Stimulated activated CD4-positive, alpha-beta T cell treated with anti-CD3 and anti-CD28 coated beads, Interleukin-1b, Interleukin-23, amount 100 ng/mL, for 1 hour (primary cell): ENCODE results near the gene CIC.

Experiments
- DNase-seq, 2 donors: peaks; one replicate each; pipeline ENCODE4 v3.0.0-alpha.2; 2020; ENCODE audit warnings: low read depth in 2 of 2

The CIC gene

DNA sequence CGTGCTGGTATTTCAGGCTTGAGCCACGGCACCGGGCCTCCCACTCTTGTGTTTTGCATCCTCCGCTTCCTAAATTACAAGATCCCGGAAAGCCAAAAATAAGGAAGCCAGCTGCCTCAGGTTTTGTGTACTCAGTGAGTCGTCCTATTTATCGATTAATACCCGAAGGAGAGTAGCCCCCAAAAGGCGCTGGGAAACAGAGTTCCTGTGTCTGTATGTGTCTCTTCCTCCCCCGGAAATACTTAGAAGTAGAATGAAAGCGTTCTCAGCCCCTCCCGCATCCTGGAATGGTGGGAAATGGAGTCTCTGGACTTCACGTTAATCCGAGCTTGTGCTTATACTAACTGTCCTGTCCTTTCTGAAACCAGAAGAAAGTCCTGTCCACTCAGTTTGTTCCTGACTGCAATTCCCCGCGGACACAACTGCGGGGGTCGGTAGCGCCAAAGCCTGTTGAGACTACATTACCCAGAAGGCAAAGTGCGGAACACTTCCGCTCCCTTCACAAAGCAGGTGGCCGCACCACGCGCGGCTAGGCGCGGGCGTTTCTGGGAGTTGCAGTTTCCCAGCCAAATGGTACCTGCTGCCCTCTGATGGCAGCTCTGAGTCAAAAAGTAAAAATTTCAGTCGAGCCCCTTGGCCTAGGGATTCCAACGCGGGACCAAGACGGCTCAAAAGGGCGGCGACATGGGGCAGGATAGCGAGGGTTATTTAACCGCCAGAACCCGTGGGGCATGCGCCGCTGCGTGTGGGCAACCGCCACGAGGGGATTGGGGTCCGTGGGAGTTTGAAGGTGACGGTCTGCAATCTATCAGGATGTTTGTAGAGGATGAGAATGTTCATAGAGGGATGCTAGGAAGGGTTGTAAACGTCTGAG is 24.5 kb upstream of the CIC start:
- peak; percentile 69 to 77 for DNase-seq

DNA sequence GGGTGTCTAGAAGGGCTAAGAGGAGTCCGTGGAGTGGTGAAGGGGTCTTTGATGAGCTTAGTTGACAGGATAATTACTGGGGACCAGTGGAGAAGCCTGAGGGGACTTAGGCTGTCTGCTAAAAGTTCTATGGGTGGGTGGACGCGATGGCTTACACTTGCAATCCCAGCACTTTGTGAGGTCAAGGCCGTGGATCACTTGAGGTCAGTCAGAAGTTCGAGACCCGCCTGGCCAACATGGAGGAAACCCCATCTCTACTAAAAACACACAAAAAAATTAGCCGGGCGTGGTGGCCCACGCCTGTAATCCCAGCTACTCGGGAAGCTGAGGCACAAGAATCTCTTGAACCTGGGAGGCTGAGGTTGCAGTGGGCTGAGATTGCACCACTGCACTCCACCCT is 23.8 kb upstream of the CIC start:
- DNase-seq: no peak

DNA sequence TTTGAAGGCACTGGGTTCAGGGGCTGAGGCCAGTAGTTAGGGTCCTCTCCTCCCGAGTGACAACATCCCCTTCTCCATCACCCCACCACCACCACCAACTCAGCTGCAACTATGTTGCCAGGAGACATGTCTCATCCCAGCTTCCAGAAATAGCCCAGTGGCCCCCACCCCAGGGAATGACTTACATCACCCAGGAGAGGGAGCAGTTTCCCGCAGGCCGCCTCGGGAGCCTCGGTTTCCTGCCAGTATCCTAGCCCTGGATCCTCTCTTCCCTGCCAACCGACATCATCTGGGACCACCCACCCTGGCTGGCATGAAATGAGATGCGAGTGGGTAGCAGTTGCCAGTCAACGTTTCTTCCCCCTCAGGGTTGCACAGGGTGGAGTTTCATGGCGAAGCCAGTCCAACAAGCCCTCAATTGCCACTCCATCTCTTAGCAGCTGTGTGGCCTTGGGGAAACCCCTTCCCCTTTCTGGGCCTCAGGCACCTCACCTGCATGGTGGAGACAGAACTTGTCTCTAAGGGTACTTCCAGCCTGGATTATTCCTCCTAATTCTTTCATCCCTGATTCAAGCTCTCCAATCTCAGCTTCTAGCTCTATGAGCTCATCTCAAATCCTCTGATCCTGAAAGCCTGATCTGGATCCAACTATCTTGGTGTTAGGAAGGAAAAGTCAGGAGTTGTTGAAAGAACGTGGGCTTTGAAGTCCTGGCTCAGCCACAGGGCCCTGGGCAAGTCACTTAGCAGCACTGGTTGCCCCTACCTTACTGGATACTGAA is 22.7 kb upstream of the CIC start:
- DNase-seq: no peak

DNA sequence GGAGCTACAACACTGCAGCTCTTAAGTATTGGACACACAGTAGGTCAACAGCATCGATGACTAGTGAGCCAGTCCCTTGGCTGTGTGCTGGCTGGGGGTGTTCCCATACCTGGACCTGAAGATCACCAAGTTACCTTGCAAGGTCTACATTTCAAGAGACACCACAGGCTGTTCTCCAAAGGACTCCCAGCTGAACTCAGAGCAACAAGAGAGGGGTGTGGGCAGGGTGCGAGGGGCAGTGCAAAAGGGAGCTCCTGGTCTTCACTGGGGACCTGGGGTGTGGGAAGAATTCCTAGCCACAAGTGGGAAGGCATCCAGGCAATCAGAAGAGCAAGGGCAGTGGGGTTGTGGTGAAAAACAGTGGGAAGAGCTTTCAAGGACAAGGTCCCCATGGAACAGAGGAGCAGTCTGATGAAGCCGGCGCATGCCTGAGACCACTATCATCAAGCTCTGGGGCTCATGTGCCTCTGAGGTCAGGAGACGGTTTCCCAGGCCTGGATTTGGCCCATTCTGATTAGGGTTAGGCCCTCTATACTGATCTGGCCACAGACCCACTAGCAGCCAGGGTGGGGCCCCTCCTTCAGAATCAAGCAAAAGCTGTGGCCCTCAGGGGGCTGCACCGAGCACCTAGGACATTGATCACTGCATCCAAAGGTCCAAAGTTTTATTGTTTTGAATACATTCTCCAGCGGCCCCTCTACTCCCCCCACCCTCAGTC is 22.0 kb upstream of the CIC start:
- no peak for DNase-seq

DNA sequence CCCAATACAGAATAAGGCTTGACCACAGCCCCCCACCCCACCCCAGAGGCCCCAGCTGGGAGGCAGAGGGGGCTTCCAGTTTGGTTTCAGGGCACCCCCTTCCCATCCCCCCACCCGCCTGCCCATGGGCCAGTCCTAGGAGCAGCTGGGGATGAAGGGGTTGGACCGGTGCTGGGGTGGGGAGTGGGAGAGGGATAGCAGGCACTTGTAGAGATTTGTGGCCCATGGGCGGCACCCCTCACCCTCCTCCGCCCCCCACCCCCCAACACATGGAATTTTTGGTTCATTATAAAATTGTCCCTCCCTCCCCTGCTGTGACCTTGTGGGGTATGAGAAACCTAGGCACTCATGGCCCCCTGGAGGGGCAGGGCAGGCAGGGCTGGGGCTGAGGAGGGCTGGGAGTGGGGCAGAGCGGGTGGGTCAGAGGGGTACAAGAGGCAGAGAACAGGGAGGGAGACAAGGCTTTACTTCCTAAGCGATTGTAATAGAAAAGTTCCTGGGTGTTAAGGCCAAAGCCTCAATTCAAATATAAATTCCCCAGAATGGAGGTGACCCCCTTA is 21.3 kb upstream of the CIC start:
- no peak for DNase-seq

DNA sequence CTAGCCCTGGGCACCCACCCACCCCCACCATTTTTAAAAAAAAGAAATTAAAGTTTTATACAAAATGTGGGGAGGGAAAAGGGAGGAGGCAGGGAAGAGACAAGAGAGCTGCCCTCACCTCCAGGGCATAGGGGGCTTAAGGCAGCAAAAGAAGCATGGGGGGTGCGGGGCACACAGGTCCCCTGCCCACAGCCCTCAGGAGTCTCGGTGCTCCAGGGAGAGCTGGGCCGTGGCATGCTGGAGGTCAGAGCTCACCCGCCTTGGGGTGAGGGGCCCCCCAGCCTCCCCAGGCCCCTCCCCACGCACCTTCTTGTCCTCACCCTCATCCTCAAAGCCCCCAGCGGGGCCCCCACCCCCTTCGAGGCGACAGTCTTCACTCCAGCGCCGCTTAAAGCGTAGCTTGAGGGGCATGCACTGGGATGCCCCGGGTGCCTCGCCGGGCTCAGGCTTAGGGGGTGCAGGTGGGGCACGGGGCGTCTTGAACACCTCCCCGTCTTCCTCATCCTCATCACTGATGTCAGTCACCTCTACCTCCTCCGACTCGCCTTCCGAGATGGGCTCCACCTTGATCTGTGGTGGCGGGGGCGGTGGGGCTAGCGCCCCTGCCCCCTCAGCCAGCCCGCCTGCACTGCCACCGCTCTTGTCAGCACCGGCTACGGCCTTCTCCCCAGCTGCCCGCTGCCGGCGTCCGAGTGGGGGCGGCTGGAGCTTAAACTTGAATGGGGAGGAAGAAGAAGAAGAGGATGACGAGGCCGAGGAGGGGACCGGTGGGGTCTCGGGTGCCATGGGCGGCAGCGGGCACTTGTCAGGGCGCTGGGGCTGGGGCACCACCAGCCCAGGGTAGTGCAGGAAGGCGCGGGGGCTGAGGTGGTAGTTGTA is 20.5 kb upstream of the CIC start:
- no peak for DNase-seq

DNA sequence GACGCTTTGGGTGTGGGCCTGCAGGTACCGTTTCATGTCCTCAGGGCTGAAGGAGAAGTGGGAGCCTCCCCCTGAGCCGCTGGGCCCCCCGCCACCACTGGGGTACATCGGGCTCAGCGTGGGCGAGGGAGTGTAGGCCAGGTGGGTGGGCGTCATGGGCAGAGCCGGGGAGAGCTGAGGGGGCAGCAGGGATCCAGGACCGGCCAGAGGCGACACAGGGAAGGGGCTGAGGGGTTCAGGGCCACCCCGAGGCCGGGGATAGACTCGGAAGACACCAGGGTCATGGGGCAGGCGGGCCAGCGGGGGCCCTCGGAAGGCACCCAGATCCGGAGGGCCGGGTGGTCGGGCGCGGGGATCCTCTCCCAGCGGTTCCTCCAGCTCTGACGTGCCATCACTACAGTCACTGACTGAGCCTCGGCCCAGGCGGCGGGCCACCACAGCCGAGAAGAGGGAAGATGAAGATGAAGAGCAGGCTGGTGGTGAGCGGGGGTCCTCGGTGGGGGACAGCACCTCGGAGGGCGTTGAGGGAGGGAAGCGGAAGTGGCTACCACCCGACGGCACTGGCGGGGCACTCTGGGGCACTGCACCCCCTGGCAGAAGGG is 19.8 kb upstream of the CIC start:
- DNase-seq: no peak

DNA sequence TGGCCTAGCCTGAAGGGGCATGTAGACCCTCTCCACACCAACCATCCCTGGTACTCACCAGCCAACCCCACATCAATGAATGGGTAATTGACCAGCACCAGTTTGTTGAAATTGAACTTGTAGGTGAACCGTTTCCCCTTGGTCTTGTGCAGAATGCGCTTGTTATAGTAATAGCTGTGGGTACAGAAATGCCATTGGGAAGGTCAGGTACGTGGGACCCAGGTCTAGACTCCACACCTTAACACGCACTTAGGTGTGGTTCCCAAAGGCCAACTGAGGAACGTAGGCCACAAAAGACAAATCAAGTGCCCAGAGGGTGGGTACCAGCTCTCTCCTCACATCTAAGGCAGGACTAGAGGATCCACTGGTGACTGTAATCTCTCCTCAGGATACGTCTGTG is 19.3 kb upstream of the CIC start:
- DNase-seq: no peak

DNA sequence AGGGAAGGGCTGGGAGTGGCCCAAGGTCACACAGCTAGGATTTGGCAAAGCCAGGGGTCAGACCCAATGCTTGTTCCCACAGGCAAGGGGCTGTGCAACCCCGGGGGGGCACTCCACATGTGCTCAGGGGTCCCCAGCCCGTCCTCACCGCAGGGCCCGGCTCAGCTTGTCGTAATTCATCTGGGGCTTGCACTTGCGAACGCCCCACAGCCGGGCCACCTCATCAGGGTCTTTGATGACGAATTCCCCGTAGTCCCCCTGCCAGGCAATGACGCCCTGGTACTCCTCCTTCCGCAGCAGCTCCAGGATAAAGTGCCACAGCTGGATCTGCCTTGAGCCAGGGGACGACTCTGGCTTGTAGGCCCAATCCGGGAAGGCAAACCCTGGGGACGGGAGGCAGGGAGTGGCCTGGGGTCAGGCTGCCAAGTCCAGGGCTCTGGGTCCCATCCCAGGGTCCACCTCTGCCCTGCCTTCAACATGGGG is 18.8 kb upstream of the CIC start:
- no peak for DNase-seq

DNA sequence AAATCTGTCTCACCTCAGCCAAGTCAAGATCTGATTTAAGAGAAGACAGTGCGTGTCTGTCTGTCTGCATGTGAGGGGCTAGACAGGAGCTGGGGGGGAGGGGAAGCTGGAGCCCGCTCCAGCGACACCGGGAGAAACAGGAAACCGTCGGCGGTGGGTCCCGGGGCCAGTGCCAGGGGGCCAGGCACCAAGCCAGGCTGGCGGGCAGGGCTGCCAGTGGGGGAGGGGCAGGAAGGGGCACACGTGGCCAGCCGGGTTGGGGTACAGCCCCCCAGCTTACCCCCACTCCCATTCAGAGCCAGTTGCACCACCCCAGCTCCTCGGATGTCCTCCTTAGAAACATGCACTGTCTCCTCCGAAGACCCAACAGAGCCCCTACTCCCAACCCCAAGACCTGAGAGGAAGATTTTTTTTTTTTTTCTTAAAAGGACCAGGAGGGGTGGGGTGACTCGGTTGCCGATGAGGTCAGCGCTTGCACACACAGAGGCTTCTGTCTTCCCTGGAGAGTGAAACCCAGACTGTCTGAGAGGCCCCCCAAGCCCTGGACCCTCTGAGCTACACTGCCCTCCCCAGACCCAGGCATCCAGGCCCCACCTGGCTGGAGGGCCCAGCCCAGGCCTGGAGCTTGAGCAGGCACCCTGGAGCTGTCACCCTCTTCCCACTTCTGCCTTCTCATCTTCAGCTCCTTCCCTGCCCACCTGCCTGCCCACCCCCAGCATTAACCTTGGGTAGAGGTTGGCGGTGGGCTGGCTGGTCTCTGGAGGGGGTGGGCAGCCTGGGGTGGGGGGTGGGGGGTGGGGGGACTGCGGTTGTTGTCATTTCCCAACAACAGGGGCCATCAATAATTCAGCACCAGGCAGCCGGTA is 18.2 kb upstream of the CIC start:
- DNase-seq: no peak

DNA sequence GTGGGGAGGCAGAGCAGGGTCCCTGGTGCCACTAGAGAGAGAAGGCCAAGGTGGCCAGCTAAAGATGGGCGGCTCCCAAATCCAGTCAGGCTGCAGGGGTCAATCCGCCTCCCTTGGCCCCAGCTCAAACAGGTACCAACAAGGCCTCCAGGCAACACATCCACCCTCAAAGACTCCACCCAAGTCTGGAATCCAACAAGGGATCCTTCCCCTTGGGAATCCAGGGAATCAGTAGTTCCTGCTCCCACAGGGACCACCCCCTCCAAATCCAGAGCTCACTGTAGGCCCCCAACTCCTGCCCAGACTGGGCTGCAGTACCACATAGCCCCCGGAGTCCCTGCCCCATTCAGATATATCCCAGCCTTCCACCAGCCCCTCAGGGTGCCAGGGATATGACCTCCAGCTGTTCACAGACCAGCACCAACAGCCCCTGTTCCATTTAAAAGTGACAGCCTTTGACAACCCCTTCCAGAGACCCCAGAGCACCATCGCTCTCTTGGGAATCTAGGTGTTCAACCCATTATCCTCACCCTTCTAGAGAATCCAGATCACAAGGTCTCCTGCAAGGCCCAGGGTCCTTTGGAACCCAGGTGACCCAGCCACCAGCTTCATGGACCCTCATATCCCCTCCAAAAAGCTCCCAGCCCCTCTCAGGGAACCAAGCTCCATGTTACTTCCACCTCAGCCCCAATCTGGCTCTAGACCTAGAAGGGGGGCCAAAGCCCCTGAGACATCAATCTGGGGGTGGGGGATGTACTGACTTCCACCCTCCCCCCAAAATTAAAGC is 17.3 kb upstream of the CIC start:
- DNase-seq: no peak

DNA sequence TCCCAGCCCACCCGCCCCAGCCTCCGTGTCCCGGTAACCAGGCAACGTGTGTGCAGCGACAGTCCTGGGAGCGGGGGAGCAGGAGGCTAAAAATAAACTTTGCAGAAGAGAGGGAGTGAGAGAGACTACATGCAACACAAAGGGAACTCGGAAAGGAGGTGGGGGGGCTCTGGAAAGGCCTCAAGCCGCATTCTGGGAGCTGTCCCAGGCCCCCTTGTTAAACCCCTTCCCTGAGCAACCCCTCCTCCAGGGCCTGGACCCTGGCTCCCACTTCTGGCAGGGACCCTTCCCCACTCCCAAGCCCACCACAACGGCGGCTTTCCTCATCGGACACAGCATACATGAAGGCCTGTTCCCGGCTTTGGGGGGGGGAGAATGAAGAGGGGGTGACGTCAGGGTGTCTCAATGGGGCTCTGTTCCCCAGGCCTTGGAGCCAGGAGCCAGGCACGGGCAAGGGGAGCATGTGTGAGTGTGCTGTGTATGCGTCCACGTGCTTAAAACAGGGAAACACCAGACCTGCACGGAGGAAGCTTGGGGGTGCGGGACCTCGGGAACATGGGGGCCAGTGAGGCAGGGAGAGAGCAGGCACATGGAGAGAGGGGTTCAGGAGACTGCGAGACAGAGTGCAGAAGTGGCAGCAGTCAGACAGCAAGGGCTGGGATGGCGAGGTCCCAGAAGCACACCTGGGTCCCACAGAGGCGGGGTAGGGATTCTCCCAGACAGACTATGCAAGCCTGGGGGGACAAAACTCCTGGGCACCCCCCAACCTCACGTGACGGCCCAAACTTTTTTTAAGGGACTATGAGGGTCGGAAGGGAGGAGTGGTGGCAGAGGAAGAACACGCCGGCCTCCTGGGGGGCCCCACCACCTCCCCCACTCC is 16.4 kb upstream of the CIC start:
- no peak for DNase-seq

DNA sequence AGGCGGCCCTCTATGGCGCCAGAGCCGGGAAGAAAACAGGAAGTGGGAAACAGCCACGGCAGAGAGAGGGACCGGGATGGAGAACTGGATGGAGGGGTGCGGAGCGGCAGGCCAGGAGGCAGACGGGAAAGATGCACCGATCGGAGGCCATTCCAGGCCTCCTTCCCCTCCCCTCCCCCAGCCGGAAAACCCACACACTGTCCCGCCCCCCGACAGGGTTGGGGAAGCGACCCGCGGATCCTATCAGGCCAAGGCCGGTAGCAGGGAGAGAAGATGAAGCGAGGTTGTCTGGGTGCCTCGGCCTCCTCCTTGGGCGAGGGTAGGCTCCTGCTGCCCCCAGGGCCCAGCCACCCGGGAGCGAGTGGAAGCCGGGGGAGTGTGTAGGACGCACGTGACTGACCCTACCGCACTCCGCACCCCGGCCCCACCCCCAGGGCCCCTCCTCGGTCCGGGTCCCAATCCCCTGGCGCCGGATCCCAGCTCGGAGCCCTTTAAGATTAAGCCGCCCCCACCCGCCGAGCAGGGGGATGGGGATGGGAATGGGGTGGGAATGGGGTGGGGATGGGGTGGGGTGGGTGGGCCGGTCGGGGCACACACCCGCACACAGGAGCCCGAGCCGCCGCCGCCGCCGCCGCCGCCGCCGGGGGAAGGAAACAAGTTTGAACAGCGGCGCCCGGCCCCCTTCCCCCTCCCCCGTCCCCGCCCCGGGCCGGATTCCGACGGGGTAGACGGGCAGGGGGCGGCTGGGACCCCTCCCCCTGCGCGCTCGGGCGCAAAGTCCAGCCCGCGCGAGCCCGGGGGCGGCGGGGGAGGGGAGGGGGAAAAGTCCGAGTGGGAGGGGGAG is 15.6 kb upstream of the CIC start:
- DNase-seq: no peak

DNA sequence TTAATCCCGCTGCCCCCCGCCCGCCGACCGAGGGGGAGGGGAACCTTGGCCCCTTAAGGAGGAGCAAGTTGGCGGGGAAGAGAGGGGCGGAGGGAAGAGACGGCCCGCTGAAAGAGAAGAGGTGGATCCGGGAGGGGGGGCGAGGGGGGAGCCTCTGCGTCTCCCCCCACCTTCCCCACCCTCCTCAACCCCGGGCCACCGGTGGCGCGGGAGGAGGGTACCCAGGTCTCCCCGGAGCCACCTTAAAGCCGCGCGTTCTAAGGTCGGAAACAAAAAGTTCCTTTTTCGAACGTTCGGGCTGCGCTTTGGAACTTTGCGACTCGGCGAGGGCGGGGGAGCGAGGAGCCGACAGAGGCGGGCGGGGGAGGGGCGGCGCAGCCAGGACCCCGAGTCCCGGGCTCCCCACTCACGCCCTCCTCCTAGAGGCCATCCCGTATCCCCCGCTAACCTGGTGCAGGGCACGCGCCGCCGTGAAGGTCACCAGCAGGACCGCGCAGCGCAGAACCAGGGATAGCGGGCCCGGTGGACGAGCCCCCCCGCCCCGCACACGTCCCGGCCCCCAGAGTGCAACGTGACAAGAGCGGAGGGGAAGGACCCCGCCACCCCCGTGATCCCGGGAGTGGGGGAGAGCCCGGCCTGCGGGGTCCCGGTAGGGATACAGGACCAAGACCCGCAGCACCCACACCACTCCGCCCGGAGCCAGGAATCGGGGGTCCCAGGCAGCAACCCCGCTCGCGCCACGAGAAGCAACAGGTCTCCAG is 14.8 kb upstream of the CIC start:
- peak in 1 of 2 donors; percentile 64 for DNase-seq

DNA sequence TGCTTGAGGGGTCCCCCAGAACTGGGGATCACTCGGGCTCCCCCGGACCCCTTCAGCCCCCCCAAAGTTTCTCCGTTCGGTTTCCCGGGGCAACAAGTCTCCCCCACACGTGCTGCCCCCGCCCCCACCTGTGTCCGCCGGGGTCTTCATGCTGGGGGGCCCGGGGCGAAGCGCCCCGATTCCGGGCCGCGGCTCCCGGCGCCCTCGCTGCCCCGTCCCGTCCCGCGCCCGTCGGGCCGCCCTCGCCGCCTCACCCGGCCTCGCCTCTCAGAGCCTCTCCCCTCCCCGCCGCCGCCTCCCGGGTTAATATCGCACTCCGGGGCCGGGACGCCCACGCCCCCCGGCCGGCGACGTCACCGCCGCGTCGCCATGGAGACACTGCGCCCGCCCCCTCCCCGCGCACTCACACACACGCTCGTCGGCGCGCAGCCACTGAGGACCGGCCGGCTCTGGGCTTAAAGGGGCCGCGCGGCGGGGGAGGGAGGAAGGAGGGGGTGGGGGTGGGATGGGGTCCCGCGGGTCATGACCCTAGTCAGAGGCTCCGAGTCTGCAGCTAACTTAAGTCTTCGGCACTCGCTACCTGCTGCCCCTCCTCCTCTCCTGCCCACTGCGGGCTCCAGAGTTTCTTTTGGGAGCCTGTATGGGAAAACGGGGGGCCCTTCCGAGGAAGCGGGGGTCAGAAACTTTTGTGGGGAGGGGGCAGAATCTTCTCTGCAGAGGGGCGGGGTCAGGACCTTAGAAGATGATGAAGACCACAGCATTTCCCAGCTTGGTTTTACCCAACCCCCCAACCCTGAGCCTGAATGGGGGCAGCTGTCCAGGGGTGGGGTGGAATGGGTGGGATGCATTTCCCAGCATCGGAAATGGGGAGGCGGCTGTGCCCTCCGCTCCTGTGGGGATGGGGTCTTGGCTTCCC is 13.9 kb upstream of the CIC start, which contains the start of gene ERF:
Gene ERF (minus strand): TSS at position 279 of the 916 bp plus-strand sequence. CDS start 129 bp downstream, at position 150.
- DNase-seq: peak; percentile 89 to 92
